GM21528 (cell line): ENCODE measurements around the gene INPP5F.
"Not testable (repeated sequence)": the region's sequence is repeated elsewhere in the genome, so short reads cannot be mapped to it uniquely, and the experiment has no call there.

ENCODE experiments used
- ATAC-seq: cut with Tn5 transposase; IDR thresholded peaks from one replicate; pipeline ENCODE4 v1.9.1; 2021; ENCODE audit warnings: mild to moderate bottlenecking, moderate library complexity; ENCODE audit not compliant: unreplicated experiment, low FRiP score

INPP5F gene

GRCh38 chr10:119706521-119707278 is 19.1 kb upstream of the INPP5F start:
- ATAC-seq, result no peak

- not testable (repeated sequence) for ATAC-seq
Observed at GRCh38 chr10:119707331-119707730, 18.5 kb upstream of the INPP5F start.

GRCh38 chr10:119710935-119711334 is 14.9 kb upstream of the INPP5F start:
- not testable (repeated sequence) for ATAC-seq

- ATAC-seq, result no peak
Observed at GRCh38 chr10:119713744-119714483, 11.9 kb upstream of the INPP5F start.

- ATAC-seq, result no peak
Observed at GRCh38 chr10:119714484-119714816, 11.4 kb upstream of the INPP5F start.

GRCh38 chr10:119715628-119716505 is 10.0 kb upstream of the INPP5F start:
- no peak for ATAC-seq

- no peak for ATAC-seq
Observed at GRCh38 chr10:119723161-119723560, 2.7 kb upstream of the INPP5F start.

GRCh38 chr10:119723624-119724023 is 2.2 kb upstream of the INPP5F start:
- ATAC-seq, result no peak

GRCh38 chr10:119724593-119725516 is 995 bp upstream of the INPP5F start:
- ATAC-seq, result peak; percentile 10

GRCh38 chr10:119725517-119725827 is 378 bp upstream of the INPP5F start:
- no peak for ATAC-seq

GRCh38 chr10:119726676-119727261 is 919 bp downstream of the INPP5F start:
- no peak for ATAC-seq

GRCh38 chr10:119728172-119728800 is 2.4 kb downstream of the INPP5F start:
- ATAC-seq, result no peak

GRCh38 chr10:119734396-119735332 is 8.8 kb downstream of the INPP5F start:
- ATAC-seq, result no peak

GRCh38 chr10:119735451-119735850 is 9.6 kb downstream of the INPP5F start:
- no peak for ATAC-seq

GRCh38 chr10:119736220-119736619 is 10.4 kb downstream of the INPP5F start:
- no peak for ATAC-seq

- no peak for ATAC-seq
Observed at GRCh38 chr10:119737039-119737663, 11.3 kb downstream of the INPP5F start.

- no peak for ATAC-seq
Observed at GRCh38 chr10:119737823-119738222, 12.0 kb downstream of the INPP5F start.

- ATAC-seq, result no peak
Observed at GRCh38 chr10:119738962-119739361, 13.1 kb downstream of the INPP5F start.
